HG02970 (cell line): ENCODE results near the gene STIMATE.

Experiments used
- ATAC-seq: cut with Tn5 transposase; IDR thresholded peaks from one replicate; pipeline ENCODE4 v1.9.1; 2021; ENCODE audit warnings: mild to moderate bottlenecking, moderate library complexity, moderate number of reproducible peaks; ENCODE audit not compliant: unreplicated experiment, low FRiP score

STIMATE gene

GRCh38 chr3:52897130-52898122 is at the start of gene STIMATE:
TSS of gene STIMATE (minus strand) at chr3:52897548. CDS start at chr3:52897450, 98 bp downstream.
- ATAC-seq: peak; percentile 69

- no peak for ATAC-seq
Measured at GRCh38 chr3:52939600-52939999, 42.3 kb upstream of the STIMATE start.

- no peak for ATAC-seq
Measured at GRCh38 chr3:52934630-52935530, 37.5 kb upstream of the STIMATE start.

DNA sequence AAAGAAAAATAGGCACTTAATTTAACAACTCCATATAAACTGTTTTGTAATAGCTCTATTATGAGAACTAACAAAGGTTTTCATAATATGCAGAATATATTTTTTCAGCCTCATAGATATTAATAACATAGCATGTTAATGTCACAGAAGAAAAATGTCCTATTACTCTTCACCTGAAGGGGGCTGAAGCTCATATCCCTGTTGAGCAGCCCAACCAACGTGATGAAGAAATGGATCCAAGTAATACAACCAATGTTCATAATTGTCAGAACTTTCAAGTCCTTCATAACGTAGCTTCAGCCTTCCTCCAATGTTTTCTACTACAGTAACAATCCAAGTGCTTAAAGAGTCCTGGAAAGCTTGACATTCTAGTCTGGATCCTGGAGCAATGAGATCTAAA is 34.5 kb upstream of the STIMATE start:
- no peak for ATAC-seq

DNA sequence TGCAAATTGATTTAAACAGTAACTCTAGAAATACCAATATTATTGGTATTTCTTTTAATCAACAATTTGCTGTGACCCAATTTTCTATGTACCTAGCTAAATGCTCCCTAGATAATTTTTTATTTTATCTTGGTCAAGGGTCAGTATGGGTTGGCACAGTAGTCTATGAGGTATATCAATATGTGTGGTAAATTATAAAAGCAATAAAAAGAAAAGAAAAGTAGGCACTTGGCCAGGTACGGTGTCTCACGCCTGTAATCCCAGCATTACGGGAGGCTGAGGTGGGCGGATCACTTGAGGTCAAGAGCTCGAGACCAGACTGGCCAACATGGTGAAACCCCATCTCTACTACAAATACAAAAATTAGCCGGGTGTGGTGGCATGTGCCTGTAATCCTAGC is 34.0 kb upstream of the STIMATE start:
- ATAC-seq: no peak

GRCh38 chr3:52930748-52931147 is 33.4 kb upstream of the STIMATE start:
- no peak for ATAC-seq

- ATAC-seq: no peak
Measured at GRCh38 chr3:52926554-52926953, 29.2 kb upstream of the STIMATE start.

- ATAC-seq: no peak
Measured at GRCh38 chr3:52925405-52926313, 28.3 kb upstream of the STIMATE start.

- ATAC-seq: no peak
Measured at GRCh38 chr3:52923963-52924362, 26.6 kb upstream of the STIMATE start.

DNA sequence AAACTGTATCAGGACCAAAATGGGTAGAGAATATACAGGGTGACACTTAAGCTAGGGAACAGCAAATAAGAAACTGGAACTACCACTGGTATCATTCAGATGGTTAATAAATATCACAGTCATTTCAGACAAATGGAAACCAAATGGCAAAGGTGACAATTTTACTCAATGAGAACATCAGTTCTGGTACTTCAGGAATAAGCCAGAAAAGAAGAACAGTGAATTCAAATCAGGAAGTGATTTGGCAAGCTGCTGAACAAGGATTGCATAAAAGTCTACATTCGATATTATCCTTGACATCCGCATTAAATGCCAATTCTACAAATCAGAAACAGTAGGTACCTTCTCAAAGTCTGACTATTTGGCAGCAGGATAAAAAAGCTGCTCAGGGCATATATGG is 23.5 kb upstream of the STIMATE start:
- no peak for ATAC-seq

DNA sequence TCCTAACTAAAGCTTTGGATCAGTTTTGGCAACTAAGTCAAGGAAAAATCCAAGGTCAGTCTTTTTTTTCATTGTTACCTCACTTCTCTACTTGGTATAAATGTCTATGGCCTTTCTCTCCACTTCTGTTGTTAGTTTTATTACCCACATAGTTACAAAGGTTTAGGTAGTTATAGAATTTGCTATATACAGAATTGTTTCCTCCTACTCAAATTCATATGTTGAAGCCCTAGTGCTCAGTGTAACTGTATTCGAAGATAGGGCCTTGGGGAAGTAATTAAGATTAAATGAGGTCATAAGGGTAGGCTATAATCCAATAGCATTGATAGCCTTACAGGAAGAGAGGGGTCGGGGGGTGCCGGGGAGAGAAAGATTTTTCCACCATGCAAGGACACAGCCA is 19.7 kb upstream of the STIMATE start:
- no peak for ATAC-seq

- no peak for ATAC-seq
Measured at GRCh38 chr3:52915294-52915693, 17.9 kb upstream of the STIMATE start.

DNA sequence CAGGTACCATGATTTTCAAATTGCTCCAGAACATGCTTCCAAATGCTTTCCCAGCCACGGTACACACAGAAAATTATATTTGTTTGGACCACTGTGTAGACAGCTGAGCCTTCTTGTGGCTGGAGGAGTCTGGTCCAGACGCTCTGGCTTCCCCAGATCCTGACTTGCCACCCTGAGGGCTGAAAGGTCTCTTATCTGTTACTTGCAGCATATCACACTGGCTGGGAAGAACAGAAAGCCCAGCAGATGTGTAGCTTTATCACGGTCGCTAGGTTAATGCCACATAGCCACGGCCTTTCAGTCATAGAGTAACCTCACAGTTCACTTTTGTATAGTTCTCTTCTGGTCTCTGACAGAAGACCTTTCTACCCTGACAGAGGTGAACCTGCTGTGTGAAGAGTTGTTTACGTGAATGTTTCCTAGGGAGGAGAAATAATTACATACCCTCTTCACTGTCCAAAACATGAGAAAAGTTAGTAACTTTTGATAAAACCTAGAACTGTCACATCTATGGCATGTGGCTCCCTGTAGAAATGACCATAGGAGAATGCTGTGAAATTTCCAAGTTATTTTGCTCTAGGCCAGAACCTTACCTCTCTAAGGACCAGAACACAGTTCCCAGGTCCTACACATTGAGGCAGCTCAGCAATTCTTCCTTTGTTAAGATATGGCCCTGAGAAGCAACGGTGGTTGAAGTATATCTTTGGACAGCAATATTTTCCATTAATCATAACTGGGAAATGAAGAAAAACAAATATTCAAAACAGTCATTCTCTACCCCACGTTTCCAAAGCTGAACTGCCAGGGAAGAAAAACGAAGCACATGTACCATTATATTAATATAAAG is 15.8 kb upstream of the STIMATE start:
- ATAC-seq: no peak

DNA sequence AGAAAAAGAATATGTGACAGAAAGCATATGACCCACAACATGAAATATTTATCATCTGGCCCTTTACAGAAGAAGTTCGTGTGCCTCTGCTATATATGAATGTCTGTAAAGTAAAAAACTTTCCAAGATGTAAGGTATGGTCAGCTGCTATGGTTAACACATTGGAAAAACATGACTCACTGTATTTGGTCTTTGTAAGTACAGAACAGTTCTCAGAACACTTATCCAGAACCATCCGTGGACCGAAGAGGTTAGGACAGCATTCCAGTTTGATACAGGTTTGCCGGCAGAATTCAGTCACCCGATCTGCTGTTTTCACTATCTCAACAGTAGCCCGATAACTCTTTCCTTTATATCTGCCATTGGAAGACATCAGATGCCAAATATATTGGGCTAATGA is 13.5 kb upstream of the STIMATE start:
- ATAC-seq: no peak

GRCh38 chr3:52907497-52907896 is 10.1 kb upstream of the STIMATE start:
- ATAC-seq: no peak

DNA sequence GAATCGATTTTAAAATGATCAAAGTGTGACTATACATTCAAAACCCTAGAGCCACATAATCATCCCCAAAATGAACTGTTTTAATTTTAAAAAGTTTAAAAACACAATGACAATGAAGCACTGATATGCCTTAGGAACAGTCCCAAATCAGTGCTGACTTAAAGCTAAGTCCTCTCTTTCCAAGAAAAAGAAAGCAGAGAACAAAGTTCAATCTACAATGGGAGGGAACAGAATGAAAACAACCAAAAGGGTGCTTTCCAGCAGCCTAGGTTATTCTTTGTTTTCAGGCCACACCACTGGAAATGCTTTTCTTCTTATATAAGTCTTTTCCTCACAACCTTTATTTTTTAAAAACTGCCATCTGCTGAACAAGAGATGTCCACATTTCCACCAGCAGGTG is 7.2 kb upstream of the STIMATE start:
- no peak for ATAC-seq

DNA sequence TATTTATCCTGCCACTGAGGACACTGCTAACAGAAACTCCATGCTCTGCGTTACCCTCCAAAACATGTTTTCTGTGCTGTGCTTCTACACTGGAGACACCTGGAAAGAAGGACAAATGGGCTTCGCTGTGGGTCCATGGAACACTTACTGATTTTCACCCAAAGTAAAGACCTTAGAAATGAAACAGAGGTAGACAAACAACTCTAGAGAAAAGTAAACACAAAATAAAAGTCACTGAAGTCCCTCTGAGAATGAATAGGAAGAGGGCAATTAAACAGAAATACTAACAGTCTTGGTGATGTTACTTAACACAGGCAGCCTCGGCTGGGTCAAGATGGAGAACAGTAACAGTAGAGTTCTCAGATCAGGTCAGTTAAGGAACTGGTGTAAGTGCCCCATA is 6.7 kb upstream of the STIMATE start:
- ATAC-seq: no peak

GRCh38 chr3:52896613-52897012 is 735 bp downstream of the STIMATE start:
- no peak for ATAC-seq

DNA sequence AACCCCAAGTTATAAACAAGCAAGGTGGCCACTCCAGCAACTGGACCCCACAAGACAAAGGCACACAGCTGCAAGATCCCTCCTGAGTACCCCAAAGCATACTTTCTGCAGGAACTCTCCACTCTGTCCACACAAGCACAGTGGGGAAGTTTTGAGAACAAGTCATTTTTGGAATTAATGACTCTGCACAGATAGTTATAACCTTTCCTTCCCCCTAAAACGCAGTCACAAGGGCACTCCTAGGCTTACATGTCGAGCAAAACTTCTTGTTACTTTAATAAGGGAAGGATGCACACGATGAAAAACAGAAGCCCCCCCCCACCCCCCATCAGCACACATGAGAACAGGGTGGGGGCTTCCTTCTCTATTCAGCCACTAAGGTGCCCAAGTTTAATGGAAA is 1.2 kb downstream of the STIMATE start:
- ATAC-seq: no peak
